ENCODE measurements around the gene LYPD6B. TPM values are rescaled to one million over a fixed set of nuclear protein-coding genes. Genes with fewer than 3 reads are reported as not detected.
A peak's percentile ranks its signal among the peaks of the same experiment; 100 is the strongest.

LYPD6B gene
- total RNA-seq, 1 experiment from 2014 or later, result 21.6 TPM

DNA sequence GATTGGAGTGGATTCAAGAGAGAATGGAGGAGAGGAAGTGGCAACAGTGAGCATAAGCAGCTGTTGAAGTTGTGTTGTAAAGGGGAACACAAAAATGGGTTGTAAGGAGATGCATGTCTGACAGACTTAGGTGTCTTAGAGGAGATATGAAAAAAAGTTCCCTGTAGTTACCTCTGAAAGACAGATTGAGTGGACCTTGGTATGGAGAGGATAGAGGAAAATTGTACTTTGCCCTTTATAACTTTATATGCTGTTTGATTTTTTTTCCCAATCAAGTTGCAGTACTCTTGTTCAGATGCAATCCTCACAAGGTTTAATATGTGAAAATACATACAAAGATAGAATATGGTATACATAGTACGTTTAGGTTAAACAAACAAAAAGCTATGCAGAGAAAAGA, 73.6 kb downstream of the LYPD6B start:
- no peak for DNase-seq (ENCODE audit: low read depth)

DNA sequence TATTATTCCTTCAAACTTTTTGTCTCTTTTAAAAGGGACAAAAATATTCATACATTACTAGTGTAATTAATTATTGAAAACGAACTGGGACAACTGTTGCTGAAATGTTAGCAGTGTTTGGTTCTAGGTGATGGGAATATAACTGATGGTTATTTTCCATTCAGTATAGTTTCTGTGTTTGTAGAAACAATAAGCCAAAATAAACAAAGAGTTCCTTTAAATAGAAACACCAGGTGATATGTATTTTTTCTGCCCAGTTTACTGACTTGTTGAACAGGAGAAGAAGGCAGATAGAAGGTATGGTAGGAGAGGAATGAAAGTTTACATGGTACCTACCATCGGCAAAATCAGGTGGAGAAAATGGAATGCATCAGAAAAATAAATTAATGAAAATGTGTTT, 74.2 kb downstream of the LYPD6B start:
- DNase-seq (ENCODE audit: low read depth), result no peak

DNA sequence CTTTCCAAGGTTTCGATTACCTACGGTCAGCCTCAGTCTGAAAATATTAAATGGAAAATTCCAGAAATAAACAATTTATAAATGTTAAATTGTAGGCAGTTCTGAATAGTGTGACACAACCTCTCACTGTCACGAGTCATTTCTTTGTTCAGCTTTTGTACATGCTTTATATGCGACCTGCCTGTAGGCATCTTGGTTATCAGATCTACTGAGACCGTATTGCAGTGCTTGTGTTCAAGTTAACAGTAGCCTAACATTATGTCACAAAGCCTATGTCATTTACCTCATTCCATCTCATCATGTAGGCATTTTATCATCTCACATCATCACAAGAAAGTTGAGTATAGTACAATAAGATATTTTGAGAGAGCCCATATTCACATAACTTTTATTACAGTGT, 77.3 kb downstream of the LYPD6B start:
- DNase-seq (ENCODE audit: low read depth), result peak; percentile 21

DNA sequence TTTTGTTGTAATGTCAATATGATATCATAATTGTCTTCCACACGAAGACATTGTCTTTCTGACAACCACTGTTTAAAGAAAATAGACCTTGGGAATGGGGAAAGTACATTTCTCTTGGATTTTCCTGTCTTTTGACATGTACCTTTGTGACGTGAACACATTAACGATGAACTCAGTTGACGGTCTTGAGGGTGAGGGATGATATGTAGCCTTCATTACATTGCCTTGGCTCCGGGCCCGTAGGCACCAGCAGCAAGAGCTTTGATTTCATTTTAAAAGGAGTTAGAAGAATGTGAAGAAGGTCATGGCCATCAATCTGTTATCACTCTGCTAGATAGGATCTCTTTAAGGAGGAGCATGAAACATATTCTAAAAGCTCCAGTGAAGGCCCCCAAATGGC, 80.9 kb downstream of the LYPD6B start:
- peak; percentile 17 for DNase-seq (ENCODE audit: low read depth)

DNA sequence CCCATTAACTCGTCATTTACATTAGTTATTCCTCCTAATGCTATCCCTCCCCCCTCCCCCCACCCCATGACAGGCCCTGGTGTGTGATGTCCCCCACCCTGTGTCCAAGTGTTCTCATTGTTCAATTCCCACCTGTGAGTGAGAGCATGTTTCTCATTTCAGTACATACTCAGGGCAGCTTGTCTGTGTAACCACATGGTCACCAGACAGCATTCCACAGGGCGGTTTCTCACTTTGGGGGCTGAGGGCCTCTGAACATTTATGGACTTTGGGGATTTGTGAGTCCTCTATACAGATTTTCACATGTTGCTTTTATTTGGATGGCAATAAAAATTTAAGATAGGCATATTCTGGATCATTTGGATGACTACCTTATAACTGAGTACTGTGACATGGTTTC, 84.0 kb downstream of the LYPD6B start:
- no peak for DNase-seq (ENCODE audit: low read depth)

DNA sequence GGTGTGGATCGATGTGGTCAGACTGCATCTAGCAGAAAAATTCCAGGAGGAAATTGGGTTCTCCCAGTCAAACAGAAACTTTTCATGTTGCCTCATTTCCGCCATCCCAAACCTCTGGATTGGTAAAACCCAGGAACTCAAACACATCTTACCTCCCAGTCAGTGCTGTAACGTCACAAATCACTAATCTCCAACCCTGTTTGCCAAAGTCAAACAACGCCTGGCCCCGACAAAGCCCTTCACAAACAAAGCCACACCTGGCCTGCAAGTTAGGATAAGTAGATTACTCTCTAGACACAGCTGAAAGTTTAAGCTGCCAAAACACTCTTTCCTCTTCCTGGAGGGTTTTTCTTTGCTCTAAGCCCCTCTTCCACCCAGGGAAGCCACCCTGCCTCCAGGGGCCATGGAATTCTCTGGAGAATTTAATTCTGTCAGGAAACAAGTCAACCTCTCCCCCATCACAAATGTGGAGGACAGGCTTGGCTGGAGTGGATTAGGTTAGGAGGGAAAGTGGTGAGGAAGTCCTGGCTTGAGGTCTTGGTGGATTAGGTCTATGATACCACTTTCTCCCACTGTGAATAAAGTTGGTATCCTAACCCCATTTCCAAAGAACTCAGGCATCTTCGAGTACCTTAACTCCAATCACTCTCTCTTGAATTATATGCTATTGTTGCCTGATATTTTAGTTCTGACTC, 86.7 kb downstream of the LYPD6B start:
- no peak for DNase-seq (ENCODE audit: low read depth)

DNA sequence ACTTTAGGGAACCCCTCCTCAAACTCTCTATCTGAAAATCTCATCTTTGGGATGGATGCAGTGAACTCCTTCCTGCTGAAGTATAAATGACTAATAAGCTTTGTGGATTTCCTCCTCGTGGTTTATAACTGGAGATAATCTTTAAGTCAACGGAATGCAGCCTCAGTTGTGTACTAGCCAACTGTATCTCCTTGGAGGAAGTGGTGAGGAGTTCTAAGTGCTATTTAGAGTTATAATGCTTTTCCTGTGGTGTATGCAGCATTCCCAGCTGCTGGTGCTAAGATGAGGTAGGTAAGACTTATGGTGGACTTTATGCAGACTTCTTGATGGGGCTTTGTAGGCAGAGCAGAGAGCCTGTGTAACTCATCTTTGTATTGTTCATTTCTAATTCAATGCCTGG, 90.9 kb downstream of the LYPD6B start:
- DNase-seq (ENCODE audit: low read depth), result peak; percentile 67

DNA sequence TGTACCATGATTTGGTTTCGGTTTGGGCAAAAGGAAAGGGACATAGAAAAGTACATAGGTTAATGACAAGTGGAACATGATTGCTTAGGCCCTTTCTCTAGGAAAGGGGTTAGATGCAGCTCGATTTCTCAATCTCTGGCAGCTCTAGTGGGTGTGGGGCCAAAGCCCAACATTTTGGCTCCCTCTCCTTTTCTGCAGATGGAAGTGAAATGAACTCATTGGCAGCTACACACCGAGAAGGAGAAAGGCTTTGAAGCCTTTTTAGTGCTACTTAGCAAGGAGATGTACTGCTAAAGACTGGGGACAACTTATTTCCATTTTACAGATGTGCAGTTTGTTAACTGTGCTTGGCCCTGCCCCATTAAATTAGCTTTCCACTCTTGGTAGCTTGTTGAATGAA, 93.8 kb downstream of the LYPD6B start:
- no peak for DNase-seq (ENCODE audit: low read depth)

DNA sequence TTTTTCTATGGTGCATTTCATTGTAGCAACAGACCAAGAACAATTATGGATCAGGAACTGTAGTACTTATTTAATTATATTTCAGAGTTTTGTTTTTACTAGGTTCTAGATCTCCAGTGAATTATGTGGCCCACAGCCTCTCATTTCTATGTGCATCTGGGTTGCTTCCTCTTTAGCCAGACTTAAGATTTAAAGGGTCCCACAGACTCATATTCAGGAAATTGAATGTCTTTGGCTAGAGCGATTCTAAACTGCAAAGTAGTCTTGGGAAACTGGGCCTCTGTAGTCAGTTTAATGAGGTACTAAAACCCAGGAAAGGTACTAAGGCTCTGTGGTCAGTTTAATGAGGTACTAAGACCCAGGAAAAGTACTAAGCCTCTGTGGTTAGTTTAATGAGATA, 94.4 kb downstream of the LYPD6B start:
- DNase-seq (ENCODE audit: low read depth), result no peak

DNA sequence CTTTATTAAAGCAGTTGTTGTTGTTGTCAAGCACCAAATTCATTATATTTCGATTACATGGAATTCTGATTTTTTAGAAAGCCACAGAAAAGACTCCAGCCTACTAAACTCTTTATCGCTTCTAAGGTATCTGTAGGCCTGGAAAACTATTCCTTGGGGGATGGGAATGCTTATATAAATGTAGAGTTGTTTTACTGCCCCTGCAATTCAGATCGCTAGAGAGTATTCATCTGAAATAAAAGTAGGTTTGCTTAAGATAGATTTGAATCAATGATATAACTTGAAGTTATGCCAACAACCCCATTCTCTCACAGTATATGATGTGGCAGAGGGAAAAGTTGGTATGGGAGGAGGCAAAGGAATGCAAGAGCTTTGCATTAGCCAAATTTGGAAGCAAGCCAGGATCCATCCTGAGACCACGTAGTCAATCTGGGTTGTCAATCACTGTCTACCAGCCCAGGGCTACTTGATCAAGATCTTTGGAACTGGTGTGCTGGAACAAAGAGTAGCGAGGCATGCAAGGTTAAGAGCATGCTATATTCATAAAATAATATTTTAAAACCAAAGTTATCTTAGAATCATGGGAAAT, 95.9 kb downstream of the LYPD6B start:
- no peak for DNase-seq (ENCODE audit: low read depth)

DNA sequence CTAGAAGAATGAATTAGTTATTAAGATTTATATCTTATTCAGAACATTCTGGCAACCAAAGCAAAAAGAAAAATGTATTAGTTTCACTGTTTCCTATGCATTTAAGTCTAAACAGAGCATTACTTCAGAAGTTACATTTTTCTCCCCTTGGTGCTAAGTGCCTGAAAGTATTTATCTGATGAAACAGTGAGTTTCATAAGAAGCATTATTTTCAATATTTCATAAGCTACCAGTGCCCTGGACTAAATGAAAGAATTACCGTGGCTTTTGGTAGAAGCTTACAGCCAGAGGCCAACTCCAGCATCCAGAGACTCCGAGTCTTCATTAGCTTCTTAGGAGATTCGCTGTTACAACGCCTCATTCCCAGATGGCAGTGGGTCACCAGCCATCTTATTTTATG, 97.6 kb downstream of the LYPD6B start:
- no peak for DNase-seq (ENCODE audit: low read depth)

DNA sequence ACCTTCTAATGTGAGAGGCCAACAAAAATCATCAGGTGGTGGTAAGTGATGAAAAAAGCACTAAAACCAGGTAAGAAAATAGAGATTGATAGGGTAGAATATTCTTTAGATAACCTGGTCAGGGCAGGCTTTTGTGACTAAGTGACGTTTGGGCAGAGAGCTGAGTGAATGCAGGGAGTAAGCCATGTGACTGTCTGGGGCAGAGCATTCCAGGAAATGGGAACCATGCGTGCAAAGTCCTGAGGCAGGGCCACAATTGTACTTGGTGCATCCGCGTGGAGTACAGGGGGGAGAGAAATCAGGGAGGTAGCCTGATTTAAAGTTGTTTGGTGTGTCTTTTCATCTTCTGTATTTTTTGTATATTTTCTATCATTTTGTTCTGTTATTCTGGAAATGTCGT, 102.5 kb downstream of the LYPD6B start:
- peak; percentile 61 for DNase-seq (ENCODE audit: low read depth)

DNA sequence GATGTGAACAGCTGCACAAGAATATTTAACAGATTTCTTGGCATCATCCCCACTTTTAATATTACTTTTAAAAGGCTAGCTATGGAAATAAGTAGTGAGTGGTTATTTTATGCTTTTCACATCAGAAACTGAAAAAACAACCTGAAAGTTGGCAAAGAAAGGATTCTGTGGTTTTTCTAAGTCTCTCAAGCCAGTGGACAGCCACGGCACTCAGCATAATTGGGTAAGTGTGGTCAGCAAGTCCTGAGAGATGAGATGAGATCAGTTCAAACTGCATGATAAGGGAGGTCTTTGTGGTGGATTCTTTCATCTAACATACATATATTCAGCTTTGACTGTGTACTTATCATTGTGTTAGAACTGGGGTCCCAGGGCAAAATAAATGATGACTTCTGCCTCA, 105.2 kb downstream of the LYPD6B start:
- DNase-seq (ENCODE audit: low read depth), result peak; percentile 81

DNA sequence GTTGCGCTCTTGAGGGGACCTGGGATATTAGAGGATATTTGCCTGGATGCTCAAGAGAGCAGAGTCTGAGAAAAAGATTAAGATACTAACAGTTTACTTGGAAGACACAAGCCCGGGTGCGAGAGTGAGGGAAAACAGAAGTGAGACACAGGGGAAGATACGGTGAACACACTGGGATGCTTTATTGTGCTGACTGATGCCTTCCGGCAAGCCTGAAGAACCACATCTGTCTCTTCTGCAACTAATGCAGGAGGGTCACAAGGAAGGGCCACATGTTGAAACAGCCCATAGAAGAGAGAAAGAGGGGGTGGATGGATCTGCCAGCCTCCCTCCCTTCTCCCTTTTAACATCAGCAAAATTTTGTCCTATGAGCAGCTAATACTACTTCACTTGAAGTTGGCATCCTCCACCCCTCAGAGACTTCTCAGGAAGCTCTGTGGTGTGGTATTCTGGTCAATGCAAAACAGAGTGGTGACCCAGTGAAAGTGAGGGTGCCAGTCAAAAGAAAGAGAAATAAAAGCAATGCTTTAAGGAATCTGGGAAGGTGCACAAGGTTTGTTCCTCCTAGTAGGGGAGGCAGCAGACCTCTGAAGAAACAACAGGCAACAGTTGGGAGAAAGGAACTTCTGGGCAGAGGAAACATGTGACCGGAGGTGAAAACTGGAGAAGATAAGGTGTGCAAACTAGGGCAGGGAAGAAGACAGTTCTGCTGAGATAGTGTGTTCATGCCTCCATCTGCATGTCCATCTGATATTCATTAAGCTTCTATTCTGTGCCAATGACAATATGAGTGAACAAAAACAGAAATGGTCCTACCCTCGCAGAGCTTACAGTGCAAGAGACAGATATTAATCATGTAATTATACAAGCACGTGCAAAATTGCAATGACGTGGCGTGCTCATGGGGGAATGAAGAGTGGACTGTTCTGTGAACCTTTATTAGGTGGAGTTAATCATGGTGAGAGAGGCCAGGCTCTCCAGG, 107.1 kb downstream of the LYPD6B start:
- peak; percentile 30 for DNase-seq (ENCODE audit: low read depth)

DNA sequence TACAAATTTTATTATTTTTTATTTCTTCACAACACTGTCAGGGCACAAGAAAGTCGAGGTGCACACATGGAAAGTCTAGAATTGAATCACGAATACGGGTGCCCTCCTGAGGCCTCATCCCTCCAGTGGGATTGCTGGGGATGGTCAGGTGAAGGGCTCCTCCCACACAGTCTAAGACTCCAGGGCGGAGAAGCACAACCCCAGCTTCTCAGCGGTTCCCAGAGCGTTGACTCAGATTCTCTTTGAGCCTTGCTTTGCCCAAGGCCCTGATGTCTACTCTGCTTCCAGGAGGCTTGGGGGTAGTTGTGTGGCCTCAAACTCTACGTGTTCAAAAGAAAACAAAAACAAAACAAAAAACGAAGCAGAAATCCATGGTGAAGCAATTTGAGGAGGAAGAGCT, 108.4 kb downstream of the LYPD6B start:
- DNase-seq (ENCODE audit: low read depth), result peak; percentile 54

DNA sequence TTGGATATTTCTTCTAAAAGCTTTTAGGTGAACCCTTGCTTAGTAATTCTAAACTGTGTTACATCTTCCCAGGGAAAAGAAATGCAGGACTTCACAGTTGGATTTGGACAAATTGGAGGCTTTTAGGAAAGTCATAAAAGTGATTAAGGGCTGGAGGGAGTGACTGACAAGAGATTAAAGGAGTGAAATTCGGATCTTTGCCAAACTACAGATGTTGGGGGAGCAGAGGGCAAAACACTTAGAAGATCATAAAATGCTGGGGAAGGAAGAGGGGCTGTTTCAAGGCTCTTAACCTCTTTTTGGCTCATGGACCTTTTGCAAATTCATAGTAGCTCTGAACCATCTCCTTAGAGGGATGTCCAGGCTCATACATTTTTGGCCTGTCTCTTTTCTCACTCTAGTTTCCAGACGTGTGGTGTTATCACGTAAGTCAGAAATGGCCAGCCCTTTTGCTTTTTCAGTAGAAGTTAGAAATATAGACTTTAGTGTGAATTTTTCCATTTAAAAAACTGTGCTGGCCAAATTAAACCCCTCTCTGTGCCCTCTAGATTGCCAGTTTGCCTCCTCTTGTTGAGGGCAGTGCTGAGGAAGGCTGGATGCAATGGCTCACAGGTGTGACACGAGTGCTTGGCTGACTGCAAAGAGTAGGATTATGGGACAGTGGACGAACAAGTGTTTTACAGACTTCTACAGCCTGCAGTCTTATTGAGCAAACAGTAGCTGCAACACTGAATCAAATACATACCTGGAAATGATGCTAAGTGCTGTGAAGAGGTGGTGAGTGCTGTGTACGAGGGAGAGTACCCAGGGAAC, 109.9 kb downstream of the LYPD6B start:
- no peak for DNase-seq (ENCODE audit: low read depth)

DNA sequence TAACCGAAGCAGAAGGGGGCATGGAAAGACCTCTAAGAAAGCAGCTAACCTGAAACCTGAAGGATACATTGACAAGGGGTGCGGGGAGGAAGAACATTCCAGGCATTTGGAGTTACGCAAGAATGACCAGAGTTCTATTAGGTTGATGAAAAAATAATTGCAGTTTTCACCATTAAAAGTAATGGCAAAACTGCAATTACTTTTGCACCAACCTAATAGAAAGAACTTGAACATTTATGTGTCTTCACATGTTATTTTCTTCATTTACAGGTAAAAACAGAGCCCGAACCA, 110.5 kb downstream of the LYPD6B start:
- DNase-seq (ENCODE audit: low read depth), result no peak

DNA sequence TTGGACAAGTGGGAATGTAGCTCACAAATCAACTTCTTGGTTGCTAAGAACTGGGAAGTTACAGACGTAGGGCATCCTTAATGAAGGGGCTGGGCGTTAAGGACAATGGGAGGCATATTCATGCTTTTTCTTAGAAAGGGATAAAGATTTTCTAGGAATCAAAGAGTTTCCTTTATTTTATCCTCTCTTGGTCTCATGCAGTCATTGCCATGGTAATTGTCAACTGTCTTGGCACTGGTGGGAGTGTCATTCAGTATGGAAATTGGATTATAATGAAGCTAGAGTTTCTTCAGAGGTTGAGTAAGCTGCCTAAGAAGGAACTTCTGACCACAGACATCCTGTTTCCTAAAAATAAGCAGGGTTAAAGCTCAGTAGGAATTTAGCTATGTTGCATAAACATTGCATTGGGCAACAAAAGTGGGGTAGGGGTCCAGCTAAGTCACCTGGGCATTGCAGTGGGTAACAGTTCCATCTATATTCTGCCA, 114.0 kb downstream of the LYPD6B start:
- peak; percentile 46 for DNase-seq (ENCODE audit: low read depth)

DNA sequence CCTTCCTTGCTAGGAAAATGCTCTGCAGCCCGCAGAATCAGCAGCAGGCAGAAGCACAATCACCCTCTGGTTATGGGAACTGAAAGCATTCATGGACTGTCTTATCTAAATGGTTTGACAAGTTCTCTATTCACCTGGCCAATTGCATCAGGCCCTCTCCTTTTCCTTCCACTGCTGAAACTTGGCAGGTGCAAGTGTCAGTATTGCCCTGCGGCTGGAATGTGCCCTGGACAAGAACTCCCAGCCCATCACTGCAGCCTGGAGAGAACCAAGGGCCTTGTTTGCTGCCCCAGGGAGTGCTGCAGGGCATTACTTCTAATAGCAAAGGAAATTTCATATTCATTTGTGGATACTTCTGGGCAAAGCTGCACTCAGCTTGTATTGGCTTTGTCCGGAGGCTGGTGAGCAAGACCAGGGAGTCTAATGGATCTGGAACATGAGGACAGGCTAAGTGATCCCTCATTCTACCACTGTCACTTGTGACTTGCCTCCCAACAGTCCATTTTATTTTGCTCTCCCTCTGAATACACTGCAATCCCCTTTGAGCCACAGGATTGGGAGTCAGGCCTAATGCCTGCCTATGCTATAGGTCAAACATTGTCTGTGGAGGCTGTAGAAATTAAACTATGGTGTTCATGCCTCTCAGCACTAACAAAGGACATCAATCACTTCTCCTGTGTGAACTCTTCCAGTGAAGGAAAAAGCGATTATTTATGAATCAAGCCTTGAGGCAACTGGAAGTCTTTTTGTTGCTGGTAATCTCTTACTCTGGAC, 116.9 kb downstream of the LYPD6B start:
- DNase-seq (ENCODE audit: low read depth), result no peak

DNA sequence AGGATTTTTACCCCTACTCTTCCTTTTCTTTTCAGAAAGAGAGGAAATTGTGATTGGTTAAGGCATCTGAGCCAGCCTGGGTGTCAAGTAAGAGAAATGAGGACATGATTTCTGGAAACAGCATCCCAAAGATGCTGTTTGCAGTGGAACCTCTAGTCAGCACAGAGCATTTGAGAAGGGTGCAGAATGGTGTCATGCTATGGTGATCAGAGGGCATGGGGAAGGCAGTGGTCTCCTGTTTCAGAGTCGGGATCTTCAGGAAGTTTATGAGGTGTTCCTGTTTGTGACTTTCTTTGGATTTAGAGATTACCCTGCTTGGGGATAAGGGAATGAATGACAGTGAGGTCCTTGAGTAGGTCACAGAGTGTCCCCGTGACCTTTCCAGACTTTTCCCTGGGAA, 117.5 kb downstream of the LYPD6B start:
- DNase-seq (ENCODE audit: low read depth), result no peak
